NCI-H510A treated with DMSO at 0.1 percent for 48 hours (cell line): ENCODE results near the gene LYPD5.

Source experiments
- DNase-seq: peaks from one replicate; lab custom pipeline; 2025; lab: John Stamatoyannopoulos, UW

LYPD5 gene

DNA sequence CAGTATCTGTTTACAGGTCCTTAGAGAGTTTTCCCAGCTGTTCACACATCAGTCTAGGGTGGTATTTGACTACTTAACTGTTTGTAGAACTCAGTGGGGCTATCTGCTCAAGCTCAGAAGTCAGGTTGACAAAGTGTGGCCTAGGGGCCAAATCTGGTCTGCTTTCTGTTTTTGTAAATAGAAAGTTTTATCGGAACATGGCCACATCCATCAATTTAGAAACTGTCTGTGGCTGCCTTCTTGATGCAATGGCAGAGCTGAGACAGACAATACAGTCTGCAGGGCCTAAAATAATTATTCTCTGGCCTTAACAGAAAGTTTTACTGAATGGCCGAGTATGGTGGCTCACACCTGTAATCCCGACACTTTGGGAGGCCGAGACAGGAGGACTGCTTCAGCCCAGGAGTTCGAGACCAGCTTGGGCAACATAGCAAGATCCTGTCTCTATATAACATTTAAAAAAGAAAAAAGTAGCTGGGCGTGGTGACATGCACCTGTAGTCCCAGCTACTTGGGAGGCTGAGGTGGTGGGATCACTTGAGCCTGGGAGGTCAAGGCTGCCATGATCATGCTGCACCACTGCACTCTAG, 49.9 kb downstream of the LYPD5 start:
- DNase-seq = no peak

DNA sequence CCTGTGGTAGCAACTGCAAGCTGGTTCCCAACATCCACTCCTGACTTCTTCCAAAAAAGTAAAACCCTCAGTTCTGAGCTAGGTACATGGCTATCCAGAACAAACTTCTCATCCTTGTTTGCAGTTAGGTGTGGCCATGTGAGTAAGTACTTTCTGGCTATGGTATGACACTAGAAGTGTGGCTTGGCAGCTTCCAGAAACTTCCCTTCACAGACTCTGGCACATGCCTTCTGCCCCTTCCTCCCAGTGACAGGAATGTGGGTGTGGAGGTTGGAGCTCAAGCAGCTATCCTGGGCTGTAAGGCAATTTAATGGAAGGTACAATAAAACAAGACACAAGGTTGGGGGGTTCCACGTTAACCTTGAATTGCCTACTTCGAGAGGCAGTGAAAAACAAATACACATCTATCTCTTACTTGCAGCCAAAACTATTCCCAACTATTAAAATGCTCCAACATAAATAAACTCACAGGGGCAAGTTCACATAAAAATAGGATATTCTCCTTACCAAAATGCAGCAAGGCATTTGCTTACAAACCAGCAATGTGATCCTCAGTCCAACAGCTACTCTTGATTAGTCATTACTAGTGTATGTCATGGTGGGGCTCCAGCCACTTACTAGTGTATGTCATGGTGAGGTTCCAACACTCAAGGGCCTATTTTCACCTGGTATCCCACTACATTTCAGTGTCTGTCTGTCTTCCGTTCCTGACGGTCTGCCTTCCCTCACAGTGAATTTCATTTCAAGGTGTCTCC, 50.6 kb downstream of the LYPD5 start:
- no peak for DNase-seq

DNA sequence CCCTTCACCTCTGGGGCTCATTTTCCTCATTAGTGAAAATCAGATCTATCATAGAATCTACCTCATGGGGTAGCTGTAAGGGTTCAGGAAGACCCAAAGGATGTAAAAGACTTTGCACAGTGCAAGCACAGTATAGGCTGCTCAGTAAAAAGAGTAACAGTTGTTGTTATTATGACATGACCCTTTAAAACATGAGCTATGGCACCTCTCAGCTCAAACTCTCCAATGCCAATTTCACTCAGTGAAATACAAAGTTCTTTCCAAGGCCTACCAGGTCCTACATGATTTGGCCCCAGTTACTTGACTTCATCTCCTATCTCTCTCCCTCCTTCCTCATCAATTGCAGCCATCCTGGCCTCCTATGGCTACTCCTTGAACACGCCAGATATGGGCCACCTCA, 52.3 kb downstream of the LYPD5 start:
- no peak for DNase-seq

DNA sequence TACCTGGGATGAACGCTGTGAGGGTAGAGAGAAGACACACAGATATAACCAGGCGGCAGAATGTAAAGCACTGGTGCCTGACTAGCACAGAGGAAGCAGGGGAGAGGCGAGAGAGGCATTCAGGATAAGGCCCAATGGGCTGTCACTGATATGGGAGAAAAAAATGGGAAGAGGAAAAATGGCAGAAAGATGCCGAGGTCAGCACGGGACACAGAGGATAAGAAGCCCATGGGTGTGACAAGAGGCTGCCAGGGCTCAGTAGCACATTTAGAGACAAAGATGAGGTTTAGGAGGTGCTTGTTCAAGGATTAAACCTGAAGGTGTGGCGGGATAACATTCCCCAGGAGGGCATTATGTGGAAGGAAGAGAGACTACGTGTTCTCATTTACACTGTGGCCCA, 53.1 kb downstream of the LYPD5 start:
- no peak for DNase-seq

GRCh38 chr19:43748685-43749084, 53.6 kb downstream of the LYPD5 start:
- DNase-seq = no peak

DNA sequence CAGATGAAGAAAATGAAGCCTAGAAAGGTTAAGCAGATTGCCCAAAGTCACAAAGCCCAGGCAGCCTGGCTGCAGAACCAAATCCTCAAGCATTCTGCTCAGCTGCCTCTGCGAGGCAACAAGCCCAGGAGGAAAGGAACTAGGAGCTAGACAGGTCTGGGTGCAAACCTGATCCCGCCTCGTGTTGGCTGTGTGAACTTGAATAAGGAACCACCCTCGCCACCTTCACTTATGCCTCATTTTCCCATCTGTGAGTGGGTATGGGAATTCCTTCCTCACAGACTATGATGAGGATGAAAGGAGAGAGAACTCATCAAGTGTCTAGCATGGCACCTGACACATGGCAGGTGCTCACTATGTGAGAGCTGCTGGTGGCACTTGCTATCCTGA, 54.0 kb downstream of the LYPD5 start:
- no peak for DNase-seq

- no peak for DNase-seq
Observed at GRCh38 chr19:43747557-43748204, 54.6 kb downstream of the LYPD5 start.
